ENCODE results near the gene SMIM5.

SMIM5 gene

GRCh38 chr17:75605790-75606189, 27.4 kb upstream of the SMIM5 start:
- Histone ChIP-seq H3K9me3 (no peaks in the 10 kb centered on the region), H3K4me3 (no peak overlapping the region), H3K27me3 (no peaks in the 10 kb centered on the region), H3K36me3 (peaks cover 0 to 16% (median 5%) of the 10 kb centered on the region in 3 donors), H3K27ac (no peak overlapping the region), H3K4me1 (no peaks in the 10 kb centered on the region)
- DNase-seq: no peak
- intact Hi-C loops (cut with DNase I; ENCODE audit: low total_unique reads): no loop called here
- no peak for TF ChIP-seq CTCF (IDR thresholded peaks at IDR 0.05)

GRCh38 chr17:75607086-75607485, 26.1 kb upstream of the SMIM5 start:
- no peak for DNase-seq
- H3K9me3 ChIP-seq: no peaks in the 10 kb centered on the region
- no peaks in the 10 kb centered on the region for H3K27me3 ChIP-seq
- TF ChIP-seq CTCF (IDR thresholded peaks at IDR 0.05): no peak
- no peak overlapping the region for H3K27ac ChIP-seq
- H3K4me3 ChIP-seq: no peak overlapping the region
- intact Hi-C loops (cut with DNase I; ENCODE audit: low total_unique reads): no loop called here
- H3K36me3 ChIP-seq: peaks cover 0 to 22% (median 5%) of the 10 kb centered on the region in 3 donors
- no peaks in the 10 kb centered on the region for H3K4me1 ChIP-seq

- TF ChIP-seq CTCF (IDR thresholded peaks at IDR 0.05): no peak
- no peaks in the 10 kb centered on the region for H3K9me3 ChIP-seq
- no peak overlapping the region for H3K27ac ChIP-seq
- peaks cover 0 to 48% (median 28%) of the 10 kb centered on the region in 3 donors for H3K36me3 ChIP-seq
- no peaks in the 10 kb centered on the region for H3K27me3 ChIP-seq
- no peak overlapping the region for H3K4me3 ChIP-seq
- H3K4me1 ChIP-seq: no peaks in the 10 kb centered on the region
- no peak for DNase-seq
- intact Hi-C loops (cut with DNase I; ENCODE audit: low total_unique reads): no loop called here
Measured at GRCh38 chr17:75610103-75610984, 22.9 kb upstream of the SMIM5 start.

GRCh38 chr17:75611851-75612429, 21.3 kb upstream of the SMIM5 start:
- no peaks in the 10 kb centered on the region for H3K27me3 ChIP-seq
- H3K27ac ChIP-seq: no peak overlapping the region
- DNase-seq: no peak
- no peaks in the 10 kb centered on the region for H3K4me1 ChIP-seq
- peaks cover 0 to 63% (median 44%) of the 10 kb centered on the region in 3 donors for H3K36me3 ChIP-seq
- H3K9me3 ChIP-seq: no peaks in the 10 kb centered on the region
- intact Hi-C loops (cut with DNase I; ENCODE audit: low total_unique reads): no loop called here
- H3K4me3 ChIP-seq: no peak overlapping the region
- no peak for TF ChIP-seq CTCF (IDR thresholded peaks at IDR 0.05)

GRCh38 chr17:75612906-75613626, 20.2 kb upstream of the SMIM5 start:
- Histone ChIP-seq H3K4me3 (no peak overlapping the region), H3K4me1 (no peaks in the 10 kb centered on the region), H3K27ac (no peak overlapping the region), H3K36me3 (peaks cover 0 to 75% (median 55%) of the 10 kb centered on the region in 3 donors), H3K9me3 (no peaks in the 10 kb centered on the region), H3K27me3 (peaks cover 0 to 1% of the 10 kb centered on the region in 2 donors)
- no peak for TF ChIP-seq CTCF (IDR thresholded peaks at IDR 0.05)
- DNase-seq: no peak
- intact Hi-C loops (cut with DNase I; ENCODE audit: low total_unique reads): no loop called here
